NCI-H1105 (cell line): ENCODE data around the gene TRAM2.

ENCODE experiments used
- DNase-seq: peaks from one replicate; lab custom pipeline; 2025; lab: John Stamatoyannopoulos, UW

TRAM2 gene

DNA sequence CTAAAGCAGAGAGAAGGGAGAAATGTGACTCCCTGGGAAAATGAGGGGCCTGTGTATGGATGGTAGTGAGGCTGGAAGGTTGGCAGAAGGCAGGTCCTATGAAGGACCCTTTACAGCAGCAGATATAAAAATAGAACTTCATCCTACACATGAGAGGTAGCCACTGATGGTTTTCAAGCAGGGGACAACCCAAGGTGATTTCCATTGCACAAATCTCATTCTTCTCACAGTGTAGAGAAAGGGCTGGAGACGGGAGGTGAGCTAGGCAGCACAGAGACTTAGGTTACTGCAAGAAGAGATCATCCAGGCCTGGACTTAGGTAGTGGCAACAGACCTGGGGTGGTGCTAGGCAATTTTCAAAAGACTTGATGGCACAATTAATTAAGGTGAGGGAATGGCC lies 30.7 kb downstream of the TRAM2 start:
- DNase-seq = no peak

DNA sequence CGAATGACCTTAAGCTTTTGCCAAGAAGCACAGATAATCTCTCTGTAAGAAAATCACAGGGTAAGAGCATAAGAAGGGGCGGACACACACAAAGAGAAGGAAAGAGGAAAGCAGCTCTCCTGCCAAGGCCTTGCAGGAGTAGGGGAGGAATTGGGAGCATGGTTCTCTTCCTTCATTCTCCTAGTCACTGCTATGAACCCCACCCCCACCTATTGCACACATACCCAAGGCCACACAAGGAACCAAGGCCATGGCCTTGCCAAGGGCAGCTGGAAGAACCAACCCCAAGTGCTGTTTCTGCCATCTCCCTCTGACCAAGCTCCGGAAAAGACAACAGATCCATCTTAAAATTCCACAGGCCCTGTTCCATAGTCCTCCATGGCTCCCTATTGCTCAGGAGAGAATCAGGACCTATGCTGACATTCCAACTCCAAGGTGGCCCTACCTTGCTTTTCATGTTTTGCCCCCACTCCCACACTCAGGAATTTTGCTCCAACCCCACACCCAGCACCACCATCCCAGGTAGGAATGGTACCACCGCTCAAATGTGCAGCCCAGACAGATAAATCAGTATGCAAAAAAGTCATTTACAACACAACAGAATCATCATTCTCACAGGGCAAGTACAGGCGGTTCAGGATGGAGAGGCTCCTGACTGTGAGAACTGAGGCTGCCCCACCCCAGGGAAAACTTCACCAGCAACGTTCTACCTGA lies 31.3 kb downstream of the TRAM2 start:
- no peak for DNase-seq

DNA sequence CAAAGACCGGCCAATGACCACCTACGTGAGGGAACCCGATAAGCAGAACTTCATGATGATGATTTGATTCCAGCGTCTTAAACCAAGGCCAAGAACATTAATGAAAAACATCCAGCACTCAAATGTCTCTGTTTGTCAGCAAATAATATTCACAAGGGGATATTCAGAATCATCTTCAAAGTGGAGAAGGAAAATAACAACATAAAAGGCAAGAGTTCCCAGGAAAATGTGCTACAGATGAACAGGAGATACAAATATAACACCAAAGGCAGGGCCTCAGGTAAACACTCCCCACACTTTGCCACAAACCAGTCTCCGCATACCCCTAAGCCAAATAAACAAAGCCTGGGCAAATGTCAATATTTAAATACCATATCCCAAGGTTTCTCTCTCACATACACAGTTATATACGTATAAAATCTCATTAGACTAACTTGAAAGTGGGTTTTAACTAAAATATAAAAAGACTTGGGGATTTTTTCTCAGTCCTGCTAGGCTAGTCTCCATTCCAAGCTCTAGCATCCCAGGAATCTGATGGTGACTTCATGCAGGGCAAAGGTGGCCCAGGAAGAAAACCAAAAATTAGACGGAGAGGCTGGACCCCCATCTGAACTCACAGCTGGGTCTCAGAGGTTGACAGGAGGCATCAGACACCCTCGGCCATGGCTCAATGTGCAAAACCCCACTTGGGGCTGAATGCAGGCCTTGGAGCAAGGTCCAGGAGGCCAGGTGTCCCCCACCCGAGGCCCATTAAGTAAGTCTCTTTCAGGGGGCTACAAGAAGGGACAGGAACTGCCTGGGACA lies 32.1 kb downstream of the TRAM2 start:
- DNase-seq = no peak

DNA sequence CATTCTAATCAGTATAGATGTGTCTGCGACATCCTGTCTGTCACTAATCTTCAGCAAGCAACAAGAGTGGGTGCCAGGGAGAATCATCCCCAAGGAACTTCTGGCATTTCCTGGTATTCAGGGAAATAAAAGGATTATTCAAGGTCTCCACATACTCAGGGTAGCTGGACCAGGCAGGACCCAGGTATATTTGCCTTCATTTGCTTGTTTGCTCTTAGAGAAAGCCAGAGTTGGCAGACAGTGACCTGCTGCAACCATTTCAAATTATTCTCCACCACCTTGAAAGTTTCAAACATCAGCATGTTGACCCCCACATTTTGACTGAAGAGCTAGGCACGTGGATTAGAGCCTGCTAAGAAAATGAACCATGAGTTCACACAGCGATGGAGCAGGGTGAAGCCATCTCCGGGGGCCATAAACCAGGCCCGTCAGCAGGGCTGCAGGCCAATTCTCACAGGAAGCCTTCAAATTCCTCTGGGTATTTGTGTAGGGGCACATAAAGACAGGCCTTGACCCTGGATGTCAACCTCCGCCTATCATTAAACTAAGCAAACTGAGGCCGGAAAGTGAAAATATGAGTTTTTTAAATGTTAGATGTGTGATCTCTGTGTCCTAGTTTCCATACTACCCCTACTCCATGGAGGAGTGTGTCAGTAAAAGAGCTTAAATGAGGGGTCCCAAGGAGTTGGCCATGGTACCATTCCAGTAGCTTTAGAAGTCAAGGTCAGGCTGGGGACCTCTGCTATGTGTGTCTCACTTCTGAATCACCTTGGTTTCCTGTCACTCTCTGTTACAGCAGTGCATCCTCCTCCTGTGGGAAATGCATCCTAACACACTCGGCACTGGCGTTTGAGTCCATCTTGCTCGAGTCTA lies 32.9 kb downstream of the TRAM2 start:
- no peak for DNase-seq

DNA sequence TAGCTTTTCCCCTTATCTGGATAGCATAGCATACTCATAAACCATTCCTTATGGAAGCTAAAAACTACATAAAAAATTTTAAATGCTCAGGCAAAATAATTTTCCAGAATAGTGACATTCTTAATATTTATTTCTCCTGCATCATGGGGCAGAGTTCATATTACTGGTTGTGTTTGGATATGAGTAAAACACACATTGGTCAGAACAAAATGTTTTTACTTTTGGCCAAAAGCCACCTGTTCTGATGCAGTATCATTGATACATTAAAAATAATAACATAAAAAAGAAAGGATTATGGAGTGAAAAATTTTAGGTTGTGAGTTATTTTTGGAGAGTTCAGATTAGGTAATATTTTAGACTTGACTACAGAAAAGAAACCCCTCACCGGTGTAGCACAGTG lies 33.6 kb downstream of the TRAM2 start:
- DNase-seq = no peak

DNA sequence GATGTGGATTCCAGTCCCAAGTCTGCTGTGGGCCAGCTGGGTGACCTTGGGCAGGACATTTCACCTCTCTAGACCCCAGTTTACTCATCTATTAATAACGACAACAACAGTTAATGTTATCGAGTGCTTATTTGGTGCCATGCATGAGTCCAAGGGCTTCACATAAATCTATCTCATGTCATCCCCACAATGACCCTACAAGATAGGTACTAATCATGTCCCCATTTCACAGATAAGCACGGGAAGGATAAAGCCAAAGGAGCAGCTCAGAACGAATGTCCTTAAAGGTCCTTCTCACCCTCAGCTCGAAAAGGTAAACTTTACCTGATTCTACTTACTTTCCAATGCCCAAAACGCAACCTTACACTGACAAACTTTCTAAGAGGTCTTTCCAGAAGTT lies 35.7 kb downstream of the TRAM2 start:
- no peak for DNase-seq

DNA sequence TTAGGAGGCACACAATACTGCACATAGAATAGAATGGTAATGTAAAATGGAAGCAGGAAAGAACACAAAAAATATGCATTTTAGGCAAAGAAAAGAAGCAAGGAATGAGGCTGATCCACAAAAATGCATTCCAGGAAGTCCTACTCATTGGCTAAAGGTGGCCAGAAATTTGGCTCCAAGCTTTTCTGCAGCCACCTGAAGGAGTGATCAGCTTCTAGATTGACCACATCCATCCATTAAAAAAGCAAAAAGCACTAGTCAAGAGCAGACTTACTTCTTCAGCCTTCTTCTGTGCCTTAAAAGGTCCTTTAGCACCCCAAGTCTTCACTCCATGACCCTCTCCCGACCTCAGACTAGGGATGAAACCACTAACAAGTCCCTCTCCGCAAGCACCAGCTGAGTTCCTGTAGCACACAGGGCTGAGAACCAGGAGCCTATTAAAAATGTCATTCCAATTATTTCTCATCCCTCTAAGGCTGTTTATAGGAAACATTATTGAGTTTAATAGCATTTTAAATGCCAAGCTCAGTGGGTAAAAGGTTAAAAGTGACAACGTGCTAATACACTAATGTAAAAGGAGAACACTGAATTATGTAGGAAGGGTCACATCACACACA lies 36.5 kb downstream of the TRAM2 start:
- DNase-seq = no peak

DNA sequence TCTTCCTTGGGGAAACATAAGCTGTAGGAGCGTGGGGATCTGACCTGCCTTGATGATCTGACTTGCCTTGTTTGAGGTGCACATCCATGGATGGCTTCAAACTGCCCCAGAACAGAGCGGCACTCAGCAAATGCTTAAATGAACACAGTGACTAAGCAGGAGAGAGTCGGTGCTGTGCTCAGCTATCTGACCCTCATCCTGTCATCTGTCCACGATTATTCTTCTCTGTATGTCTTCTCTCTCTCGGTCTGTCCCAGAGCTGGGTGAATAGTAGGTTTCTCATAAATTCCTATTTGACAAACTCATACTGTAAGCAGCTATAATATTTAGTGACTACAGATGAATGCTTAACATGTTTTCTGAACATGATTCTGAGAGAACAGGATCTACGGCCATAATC lies 37.3 kb downstream of the TRAM2 start:
- DNase-seq = no peak

DNA sequence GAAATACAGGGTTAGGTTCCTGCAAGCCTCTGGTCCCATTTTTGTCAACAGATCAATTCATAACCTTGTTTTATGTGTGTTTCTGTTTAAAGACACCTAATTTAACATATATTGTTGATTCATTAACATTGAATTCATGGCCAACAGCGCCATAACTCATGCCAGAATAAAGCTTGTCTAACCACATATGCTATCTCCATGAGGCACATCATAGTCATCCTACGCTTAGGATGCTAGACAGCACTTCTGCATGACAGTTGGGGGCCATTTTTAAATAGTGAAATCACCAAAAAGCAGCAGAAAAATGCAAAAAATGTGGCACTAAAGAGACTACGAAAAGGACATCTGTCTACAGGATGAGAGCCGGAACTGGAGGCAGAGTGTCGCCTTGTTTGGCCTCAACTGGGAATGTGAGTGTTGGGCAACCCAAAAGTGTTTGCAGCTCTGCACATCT lies 37.9 kb downstream of the TRAM2 start:
- no peak for DNase-seq

DNA sequence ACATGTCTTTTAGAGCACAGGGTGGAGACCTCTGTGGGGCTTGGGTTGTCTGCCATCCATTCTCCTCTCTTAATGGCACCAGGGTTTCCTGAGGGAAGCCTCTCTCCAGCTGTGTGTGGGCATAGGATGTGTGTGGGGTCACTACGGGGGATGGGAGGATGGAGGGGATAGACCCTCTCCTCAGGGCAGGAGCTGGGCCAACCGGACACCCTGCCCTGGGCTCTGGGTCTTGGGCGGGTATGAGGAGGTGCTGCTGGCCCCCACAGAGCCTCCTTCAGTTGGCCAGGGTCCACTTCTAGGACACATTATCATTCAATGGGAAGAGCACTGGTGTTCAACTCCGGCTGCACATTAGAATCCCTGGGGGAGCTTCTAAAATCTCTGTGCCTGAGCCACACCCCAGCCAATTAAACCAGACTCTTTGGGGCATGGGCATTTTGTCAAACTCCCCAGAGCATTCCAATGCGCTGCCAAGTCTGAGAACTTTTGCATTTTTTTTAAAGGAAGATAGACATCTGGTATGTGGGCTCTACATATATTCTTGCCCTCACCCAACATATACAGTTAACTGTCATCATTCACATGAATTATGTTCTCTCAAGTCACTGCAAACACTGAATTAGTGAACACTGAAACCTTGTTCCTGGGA lies 38.5 kb downstream of the TRAM2 start:
- DNase-seq = no peak

DNA sequence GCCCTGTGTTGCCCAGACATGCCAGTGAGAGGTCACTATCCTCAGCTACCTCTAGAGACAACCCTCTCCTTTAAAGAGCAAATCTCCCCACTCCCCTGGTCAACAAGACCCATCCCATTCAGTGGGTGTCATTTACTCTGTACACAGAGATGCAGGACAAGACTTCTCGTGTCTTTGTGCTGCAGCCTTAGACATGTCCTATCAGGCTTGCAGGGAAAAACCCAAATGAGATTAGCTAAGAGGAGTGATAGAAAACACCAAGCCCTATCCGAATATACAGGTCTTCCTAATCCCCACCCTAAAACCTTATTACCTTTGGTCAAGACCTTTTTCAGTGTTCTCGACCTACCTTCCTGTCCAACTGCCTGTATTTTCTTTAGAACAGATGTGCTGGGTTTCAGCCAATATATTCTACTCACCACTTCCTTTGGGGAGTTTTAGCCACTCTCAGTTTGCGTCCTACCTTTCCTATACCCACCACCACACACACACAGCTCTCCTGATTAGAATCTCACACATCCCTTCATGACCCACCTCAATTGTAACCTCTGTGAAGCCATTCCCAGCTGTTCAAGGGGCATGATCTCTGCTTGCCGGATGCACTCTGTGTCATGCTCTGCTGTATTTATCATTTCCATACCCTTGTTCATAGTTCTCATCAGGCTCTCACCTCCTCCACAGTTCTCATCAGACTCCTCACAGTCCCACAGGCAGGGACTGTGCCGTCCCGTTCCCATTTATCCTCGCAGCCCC lies 39.7 kb downstream of the TRAM2 start:
- DNase-seq = no peak

DNA sequence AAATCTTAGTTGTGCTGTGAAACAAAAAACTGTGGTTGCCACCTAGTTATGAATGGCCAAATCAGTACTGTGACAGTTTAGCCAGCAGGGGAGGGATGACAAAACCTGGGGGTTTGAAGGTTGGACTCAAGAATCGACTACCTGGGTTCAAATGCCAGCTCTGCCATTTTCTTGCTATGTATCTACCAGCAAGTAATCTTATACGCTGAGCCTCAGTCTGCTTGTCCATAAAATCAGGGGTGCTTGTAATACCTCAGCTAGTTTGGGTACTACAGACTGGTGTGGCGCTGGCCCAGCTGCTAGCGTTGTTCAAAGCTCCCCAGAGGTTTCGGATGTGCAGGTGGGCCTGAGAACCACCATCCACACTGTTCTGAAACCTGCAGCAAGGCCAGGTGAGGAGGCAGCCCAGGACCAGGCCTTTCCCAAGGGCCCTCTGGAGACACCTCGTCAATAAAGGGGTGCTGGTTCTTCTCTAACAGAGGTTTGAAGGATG lies 40.4 kb downstream of the TRAM2 start:
- no peak for DNase-seq

DNA sequence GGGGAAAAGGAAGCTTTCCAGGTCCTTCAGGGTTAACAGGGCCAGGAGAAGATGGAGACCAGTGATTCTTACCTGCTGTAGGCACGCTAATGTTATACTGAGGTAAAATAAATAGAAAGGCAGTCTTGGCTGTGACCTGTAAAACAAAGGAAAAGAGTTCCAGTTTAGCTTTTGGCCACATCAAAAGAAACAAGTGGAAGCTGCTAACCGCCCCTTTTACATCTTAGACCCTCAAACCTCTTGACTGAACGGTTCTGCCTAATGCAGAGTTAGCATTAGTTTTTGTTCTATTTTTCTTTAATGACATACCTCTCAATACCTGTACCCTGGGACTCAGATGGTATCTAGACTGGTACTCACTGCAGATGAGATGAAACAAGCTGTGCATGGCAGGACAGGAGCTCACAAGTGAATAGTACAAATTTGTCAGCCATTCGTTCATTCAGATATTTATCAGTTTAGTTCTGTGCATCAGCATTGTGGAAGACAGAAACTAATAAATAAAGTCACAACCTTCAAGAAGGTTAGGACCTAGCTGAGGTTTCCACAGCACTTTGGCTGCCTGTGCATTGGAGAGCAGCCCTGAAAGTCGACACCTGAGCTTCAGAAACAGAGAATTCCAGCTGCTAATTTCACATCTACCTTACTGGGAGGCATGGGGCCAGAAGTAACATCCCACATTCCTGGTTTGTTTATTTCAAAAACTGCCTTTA lies 41.0 kb downstream of the TRAM2 start:
- DNase-seq = no peak

DNA sequence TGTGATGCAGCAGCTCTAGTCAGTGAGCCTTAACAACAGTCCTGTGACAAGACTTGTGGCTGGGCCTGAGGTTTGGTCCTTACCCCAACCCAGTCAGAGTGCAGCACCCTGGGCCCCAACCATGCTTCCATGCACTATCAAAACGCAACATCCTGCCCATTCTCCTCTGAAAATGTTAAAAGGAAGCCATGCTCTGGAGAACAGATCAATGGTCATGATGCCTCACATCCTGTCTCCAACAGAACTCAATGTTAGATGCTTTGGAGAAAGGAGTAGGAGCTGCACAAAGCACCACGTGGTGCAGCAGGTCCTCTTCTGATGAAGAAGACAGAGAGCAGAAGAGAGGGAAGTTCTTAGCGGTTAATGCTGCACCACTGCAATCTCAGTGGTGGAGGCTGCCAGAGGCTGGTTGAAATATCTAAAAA lies 41.9 kb downstream of the TRAM2 start:
- DNase-seq = no peak

DNA sequence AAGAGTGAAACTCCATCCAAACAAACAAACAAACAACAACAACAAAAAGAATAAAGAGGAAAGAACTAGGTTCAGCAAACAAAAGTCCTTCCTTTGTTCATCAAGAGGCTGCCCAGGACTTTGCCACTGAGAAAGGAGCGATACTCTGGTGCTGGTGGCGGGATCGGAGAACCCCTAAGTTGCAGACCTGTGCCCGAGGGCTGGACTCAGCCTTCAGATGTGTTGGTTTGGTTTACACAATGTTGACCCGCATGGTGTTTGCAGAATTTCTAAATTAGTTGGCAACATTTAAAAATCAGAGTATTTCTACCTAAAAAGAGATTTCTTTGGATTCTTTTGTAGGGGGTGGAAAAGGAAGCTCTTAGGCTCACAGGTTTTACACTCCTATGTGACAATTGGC lies 42.5 kb downstream of the TRAM2 start:
- no peak for DNase-seq

DNA sequence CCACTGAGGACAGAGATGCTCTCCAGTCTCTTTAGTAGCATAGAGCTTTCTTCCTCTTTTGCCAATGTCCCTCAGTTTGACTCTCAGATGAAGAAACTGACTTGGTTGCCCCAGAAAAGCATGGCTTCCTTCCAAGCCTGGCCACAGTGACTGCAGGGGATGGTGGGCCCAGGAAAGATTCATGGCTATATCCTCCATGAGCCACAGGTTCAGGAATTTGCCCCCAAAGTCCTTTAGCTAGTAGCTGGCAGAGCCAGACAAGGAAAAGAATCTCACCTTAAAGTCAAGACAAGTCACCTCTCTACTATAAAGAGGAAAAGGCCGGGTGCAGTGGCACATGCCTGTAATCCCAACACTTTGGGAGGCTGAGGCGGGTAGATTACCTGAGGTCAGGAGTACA lies 43.4 kb downstream of the TRAM2 start:
- DNase-seq = no peak

DNA sequence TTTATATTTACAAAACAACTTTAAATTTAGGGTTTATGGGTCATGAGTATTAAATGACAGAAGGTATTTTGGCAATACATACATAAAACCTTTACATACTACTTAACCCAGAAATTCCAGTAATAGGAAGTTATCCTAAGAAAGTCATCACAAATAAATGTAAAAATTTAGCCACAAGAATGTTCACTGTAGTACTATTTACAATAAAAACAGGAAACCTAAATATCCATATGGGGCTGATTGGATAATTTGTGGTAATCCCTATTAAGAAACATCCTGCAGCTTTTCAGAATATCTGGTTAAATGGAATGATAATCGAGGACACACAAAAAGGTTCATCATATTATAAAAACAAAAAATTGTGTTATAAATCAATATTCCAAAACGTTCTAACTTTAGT lies 44.4 kb downstream of the TRAM2 start:
- DNase-seq = no peak

DNA sequence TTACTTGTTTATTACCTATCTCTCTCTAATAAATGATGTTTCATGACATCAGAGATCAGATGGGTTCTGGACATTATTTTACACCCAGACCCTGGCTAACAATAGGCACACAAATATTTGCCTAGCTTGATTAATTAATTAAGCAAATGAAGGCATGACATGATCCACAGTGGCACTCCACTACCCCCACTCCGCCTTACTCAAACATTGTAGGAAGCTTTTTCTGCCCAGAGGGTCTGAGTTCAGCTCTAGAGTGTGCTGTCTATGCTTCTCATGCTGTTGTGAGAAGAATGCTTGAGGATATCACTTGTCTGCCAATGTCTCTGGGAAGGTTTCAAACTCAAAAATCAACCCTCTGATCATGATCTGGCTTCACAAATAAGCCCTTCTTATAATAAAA lies 45.0 kb downstream of the TRAM2 start:
- no peak for DNase-seq

DNA sequence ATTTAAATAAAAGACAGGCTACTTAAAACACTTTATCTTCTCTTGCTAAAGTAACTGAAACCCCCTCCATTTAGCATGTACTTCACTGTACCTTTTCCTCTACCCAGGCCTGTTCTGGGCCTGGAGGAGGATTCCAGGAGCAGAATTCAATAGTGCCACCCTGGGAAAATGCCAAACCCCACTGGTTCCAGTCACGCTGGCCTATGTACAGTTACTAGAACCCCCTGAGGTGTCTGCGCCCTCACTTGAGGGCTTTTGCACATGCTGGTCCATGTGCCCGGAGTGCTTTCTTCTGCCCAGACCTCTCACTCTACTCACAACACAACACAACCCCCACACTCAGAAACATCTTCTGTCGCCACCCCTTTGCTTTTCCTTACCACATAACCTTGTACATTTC lies 45.5 kb downstream of the TRAM2 start:
- DNase-seq = no peak

DNA sequence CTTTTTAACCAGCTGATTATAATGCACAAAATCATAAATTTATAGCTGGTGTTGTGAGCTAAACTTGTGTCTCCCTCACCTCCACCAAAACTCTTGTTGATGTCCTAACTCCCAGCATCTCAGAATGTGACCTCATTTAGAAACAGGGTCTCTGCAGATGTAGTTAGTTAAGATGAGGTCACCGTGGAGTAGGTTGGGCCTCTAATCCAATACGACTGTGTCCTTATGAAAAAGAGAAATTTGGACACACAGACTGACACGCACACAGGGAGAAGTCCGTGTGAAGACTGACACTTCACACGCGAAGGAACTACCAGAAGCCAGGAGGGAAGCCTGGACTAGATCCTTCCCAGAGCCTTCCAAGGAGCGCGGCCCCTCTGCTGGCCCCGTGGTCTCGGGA lies 46.5 kb downstream of the TRAM2 start:
- DNase-seq = no peak
